ENCODE measurements around the gene SLC26A8.
"Not testable (repeated sequence)": the region's sequence is repeated elsewhere in the genome, so short reads cannot be mapped to it uniquely, and the experiment has no call there.

SLC26A8 gene

GRCh38 chr6:36025260-36025931 lies 955 bp upstream of the SLC26A8 start:
- no peak for DNase-seq

GRCh38 chr6:36020154-36020553 lies 4.3 kb downstream of the SLC26A8 start:
- no peak for DNase-seq
- intact Hi-C loops (cut with DNase I), result loop anchor here (10.0 kb wide), 1 partner anchor 335 kb away; no protein-coding TSS in a partner anchor

More at GRCh38 chr6:36025260-36025931, 955 bp upstream of the SLC26A8 start:
- intact Hi-C loops (cut with DNase I), result loop anchor here (5.0 to 10.0 kb wide), 2 partner anchors 172 to 329 kb away; partner anchors contain the start of gene BRPF3

DNA sequence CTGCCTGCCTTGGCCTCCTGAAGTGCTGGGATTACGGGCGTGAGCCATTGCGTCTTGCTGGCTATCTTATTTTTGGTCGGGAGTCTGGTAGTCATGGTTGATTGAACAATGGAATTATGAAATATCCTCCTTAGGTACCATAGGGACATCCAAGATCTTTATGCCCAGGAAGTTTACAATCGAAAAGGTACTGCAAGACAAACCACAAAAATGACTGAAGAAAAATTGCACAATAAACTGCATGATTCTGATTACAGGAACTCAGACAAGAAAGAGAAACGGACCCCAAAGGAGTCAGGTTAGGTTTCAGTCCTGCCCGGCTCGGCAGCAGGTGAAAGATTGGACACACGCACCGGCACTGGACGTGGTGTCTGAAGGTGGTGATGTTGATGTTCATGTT lies 5.3 kb downstream of the SLC26A8 start:
- intact Hi-C loops (cut with DNase I), result no loop called here
- DNase-seq, result no peak

DNA sequence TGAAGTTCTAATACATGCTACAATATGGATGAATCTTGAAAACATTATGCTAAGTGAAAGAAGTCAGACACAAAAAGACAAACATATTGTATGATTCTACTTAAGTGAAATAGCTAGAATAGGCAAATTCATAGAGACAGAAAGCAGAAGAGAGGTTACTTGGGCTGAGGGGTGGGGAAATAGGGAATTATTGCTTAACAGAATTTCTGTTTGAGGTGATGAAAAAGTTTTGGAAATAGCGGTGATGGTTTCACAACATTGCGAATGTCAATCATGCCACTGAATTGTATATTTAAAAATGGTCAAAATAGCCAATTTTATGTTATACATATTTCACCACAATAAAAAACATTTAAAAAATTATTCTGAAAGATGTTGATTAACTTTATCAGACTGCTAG lies 6.1 kb downstream of the SLC26A8 start:
- no peak for DNase-seq

GRCh38 chr6:36015666-36016065 lies 8.8 kb downstream of the SLC26A8 start:
- no peak for DNase-seq
- intact Hi-C loops (cut with DNase I), result no loop called here

More for the DNA sequence above, 6.1 kb downstream of the SLC26A8 start:
- intact Hi-C loops (cut with DNase I), result no loop called here

DNA sequence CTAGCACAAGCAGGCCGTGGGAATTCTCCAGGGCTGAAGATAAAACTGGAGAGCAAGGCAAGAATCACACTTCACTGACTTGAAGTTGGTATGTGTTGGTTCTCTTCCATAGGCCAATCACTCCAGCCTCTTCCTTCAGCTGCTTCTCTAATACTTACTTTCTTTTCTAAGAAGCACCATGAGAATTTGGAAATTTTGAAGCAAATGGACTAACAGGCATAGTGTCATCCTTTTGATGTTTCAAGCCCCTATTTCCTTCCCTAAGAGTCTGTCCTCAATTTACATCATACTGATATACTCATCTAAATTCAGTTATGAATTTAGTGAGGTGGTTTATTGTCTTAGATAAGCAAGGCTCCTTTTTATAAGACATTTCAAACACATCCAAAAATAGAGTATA lies 24.0 kb downstream of the SLC26A8 start:
- no peak for DNase-seq
- intact Hi-C loops (cut with DNase I), result no loop called here

GRCh38 chr6:35993150-35993549 lies 31.3 kb downstream of the SLC26A8 start:
- DNase-seq, result no peak
- intact Hi-C loops (cut with DNase I), result no loop called here

DNA sequence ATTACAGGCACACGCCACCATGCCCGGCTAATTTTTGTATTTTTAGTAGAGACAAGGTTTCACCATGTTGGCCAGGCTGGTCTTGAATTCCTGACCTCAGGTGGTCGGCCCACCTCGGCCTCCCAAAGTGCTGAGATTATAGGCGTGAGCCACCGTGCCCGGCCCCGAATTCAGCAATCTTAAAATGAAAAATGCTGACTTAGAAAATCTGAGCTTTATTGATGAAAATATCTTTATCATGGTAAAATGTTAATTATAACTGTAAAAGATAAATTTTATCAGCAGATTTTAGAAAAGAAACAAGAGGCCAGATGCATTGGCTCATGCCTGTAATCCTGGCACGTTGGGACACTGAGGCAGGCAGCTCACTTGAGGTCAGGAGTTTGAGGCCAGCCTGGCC lies 36.4 kb downstream of the SLC26A8 start:
- DNase-seq; intact Hi-C loops (cut with DNase I): not testable (repeated sequence)

DNA sequence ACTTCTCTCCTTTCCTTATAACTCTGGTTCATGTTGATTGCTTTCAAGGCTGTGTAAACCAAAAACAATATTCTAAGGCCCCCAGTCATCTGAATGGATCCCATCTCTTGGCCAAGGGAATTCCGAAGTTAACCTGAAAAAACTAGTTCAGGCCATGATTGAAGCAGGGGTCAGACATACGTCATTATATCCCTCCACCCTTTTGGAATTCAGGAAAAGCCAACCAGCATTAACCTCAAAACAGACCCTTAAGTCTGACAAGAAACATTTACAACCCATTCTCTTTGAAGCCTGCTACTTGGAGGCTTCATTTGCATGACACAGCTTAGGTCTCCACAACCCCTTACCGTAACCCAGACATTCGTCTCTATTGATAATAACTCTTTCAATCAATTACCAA lies 39.7 kb downstream of the SLC26A8 start:
- intact Hi-C loops (cut with DNase I), result no loop called here
- no peak for DNase-seq

DNA sequence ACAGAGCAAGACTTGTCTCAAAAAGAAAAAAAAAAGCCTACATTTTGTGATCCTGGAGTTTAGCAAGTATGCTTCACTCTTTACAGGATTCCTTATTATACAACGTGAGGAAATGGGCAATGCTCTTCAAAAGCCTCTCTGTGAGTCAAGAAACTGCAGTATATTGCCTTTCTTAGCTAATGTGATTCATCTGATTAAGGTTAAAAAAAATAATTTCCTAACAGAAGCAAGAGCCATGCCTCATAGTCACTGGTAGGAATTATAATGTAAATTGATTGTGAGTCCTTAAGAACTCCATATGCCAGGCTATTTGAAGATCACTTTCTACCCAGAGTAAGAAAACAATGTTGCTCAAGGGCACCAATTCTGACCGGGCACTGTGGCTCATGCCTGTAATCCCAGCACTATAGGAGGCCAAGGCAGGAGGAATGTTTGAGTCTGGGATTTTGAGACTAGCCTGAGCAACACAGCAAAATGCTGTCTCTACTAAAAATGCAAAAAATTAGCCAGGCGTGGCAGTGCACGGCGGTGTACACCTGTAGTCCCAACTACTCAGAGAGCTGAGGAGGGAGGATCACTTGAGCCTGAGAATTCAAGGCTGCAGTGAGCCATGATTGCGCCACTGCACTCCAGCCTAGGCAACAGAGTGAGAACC lies 43.3 kb downstream of the SLC26A8 start:
- DNase-seq, result no peak
- intact Hi-C loops (cut with DNase I), result no loop called here

GRCh38 chr6:35980126-35980525 lies 44.3 kb downstream of the SLC26A8 start:
- intact Hi-C loops (cut with DNase I); DNase-seq: not testable (repeated sequence)

- intact Hi-C loops (cut with DNase I), result no loop called here
- no peak for DNase-seq
These were observed 47.1 kb downstream of the SLC26A8 start for GRCh38 chr6:35977308-35977707.

GRCh38 chr6:35973670-35974222 lies 50.7 kb downstream of the SLC26A8 start:
- intact Hi-C loops (cut with DNase I), result no loop called here
- no peak for DNase-seq

- peak in 3 of 42 donors; percentile 4 to 40 (median 4) for DNase-seq
- intact Hi-C loops (cut with DNase I), result no loop called here
These were observed 51.7 kb downstream of the SLC26A8 start for GRCh38 chr6:35972471-35973367.

DNA sequence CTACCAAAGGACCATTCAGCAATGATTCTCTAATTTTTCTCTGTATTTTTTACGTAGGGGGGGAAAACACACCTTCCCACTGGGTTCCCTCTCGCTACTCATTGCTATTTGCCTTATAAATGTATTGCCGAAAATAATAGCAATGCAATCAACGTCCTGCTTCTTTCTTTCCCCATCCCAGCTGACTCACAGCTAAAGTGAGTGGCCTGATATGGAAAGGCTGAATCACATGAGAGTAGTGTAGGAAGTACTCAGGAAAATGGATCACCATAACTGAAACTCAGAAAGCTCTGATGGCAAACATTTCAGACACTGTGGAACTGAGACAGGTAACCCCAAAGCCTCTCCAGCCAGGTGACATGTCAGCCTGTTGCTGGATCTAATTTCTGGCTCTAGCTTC lies 54.3 kb downstream of the SLC26A8 start:
- no peak for DNase-seq

DNA sequence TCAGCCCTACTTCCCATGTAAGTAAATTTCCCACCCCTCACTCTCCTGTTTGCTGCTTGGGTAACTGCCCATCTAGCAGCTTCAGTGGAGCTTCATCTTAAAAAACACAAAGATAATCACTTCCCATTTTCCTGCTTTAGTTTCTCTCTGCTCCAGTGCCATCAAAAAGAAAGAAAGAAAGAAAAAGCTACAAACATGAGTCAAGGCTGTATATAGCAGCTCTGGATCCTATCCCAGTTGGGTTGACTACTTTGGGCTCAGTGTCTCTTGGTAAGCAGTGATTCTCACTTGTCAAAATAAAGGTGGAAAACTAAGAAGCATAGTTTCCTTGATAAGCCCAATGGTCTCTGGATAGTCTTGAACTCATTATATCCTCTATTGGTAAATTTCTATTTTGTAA lies 54.8 kb downstream of the SLC26A8 start:
- DNase-seq, result no peak
- intact Hi-C loops (cut with DNase I), result no loop called here

More for the DNA sequence above, 54.3 kb downstream of the SLC26A8 start:
- intact Hi-C loops (cut with DNase I), result no loop called here

DNA sequence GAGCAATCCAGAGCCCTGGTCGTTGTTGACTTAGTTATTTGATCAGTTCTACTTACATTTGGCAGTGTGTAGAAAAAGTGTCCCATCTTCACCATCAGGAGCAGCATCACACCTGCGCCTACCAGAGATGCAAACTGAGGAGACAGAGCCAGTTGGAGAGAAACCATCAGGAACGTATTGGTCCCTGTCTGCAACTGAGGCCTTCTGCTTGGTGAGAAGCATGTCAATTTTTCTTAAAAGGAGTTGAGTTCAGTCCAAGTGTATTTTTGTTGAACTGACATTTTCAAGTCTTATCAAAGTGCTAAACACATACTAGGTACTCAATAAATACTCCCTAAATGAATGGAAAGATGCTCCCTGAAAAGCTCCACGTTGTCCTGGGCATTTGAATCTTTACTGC lies 55.6 kb downstream of the SLC26A8 start:
- intact Hi-C loops (cut with DNase I), result no loop called here
- no peak for DNase-seq

- DNase-seq, result no peak
- intact Hi-C loops (cut with DNase I), result no loop called here
These were observed 57.2 kb downstream of the SLC26A8 start for GRCh38 chr6:35967076-35967774.

All from head of caudate nucleus (tissue), 42 donors.